GM23248 (cell line): ENCODE results near the gene SUSD2. TPM values are rescaled to one million over a fixed set of nuclear protein-coding genes. Genes with fewer than 3 reads are reported as not detected.
"Not testable (repeated sequence)": the region's sequence is repeated elsewhere in the genome, so short reads cannot be mapped to it uniquely, and the experiment has no call there.

ENCODE experiments used
- DNase-seq: peaks from one replicate; pipeline ENCODE4 v3.0.0-alpha.2; 2015
- H2AFZ ChIP-seq: fragments of 200-600 bp; sonication (generic); 2 replicates; pipeline ENCODE4 v1.6.1; 2016; ENCODE audit warnings: antibody characterized with exemption
- H3F3A ChIP-seq: fragments of 200-600 bp; sonication (generic); 2 replicates; pipeline ENCODE4 v1.6.1; 2016; ENCODE audit warnings: mild to moderate bottlenecking, antibody characterized with exemption, mixed run types; ENCODE audit not compliant: insufficient read depth
- H3K27ac ChIP-seq: fragments of 200-600 bp; sonication (generic); 2 replicates; pipeline ENCODE4 v1.5.1; 2016; ENCODE audit warnings: mild to moderate bottlenecking
- H3K27me3 ChIP-seq: fragments of 200-600 bp; sonication (generic); replicated peaks from 2 replicates; pipeline ENCODE4 v1.6.1; 2016; ENCODE audit warnings: mild to moderate bottlenecking; ENCODE audit not compliant: insufficient read depth
- H3K36me3 ChIP-seq: fragments of 200-600 bp; sonication (generic); 2 replicates; pipeline ENCODE4 v1.6.1; 2016; ENCODE audit warnings: low read depth, mild to moderate bottlenecking
- H3K4me1 ChIP-seq: fragments of 200-600 bp; sonication (generic); 2 replicates; pipeline ENCODE4 v1.6.1; 2016; ENCODE audit warnings: mild to moderate bottlenecking; ENCODE audit not compliant: insufficient read depth
- H3K4me2 ChIP-seq: fragments of 200-600 bp; sonication (generic); one replicate; pipeline ENCODE4 v1.6.1; 2016; ENCODE audit warnings: mild to moderate bottlenecking; ENCODE audit not compliant: unreplicated experiment
- H3K4me3 ChIP-seq: fragments of 200-600 bp; sonication (generic); 2 replicates; pipeline ENCODE4 v1.5.1; 2016; ENCODE audit warnings: mild to moderate bottlenecking
- H3K79me2 ChIP-seq: fragments of 200-600 bp; sonication (generic); 2 replicates; pipeline ENCODE4 v1.6.1; 2016; ENCODE audit warnings: mild to moderate bottlenecking; ENCODE audit not compliant: insufficient read depth
- H3K9ac ChIP-seq: fragments of 200-600 bp; sonication (generic); 2 replicates; pipeline ENCODE4 v1.6.1; 2016; ENCODE audit warnings: mild to moderate bottlenecking
- H3K9me2 ChIP-seq: fragments of 200-600 bp; sonication (generic); 2 replicates; pipeline ENCODE4 v1.6.1; 2016; ENCODE audit warnings: mixed run types, mild to moderate bottlenecking, moderate library complexity; ENCODE audit not compliant: insufficient read depth
- H3K9me3 ChIP-seq: fragments of 200-600 bp; sonication (generic); one replicate; pipeline ENCODE4 v1.6.1; 2017; ENCODE audit warnings: low read depth
- H4K20me1 ChIP-seq: fragments of 200-600 bp; sonication (generic); 2 replicates; pipeline ENCODE4 v1.6.0; 2016; ENCODE audit not compliant: insufficient read depth
- EZH2 ChIP-seq: fragments of 200-600 bp; sonication (generic); IDR thresholded peaks from 2 replicates; pipeline ENCODE4 v1.6.1; 2018; ENCODE audit warnings: antibody characterized with exemption, mild to moderate bottlenecking; ENCODE audit not compliant: insufficient read depth, poor library complexity, severe bottlenecking
- EZH2phosphoT487 ChIP-seq: fragments of 200-600 bp; sonication (generic); IDR thresholded peaks from 2 replicates; pipeline ENCODE4 v1.6.1; 2018; ENCODE audit warnings: antibody characterized with exemption, moderate library complexity, mild to moderate bottlenecking, low read depth; ENCODE audit not compliant: insufficient read depth
- WGBS, 2 experiments: methylation state at CpG; one replicate each; pipeline ENCODE4 v1.1.6; 2015 to 2017; ENCODE audit warnings: low lambda C conversion rate in 2 of 2, low coverage in 1 of 2; ENCODE audit errors: missing lambda C conversion rate in 2 of 2; 5-methylcytosine and 5-hydroxymethylcytosine counted together
- in situ Hi-C: fragments of 300-500 bp; cut with MboI; formaldehyde crosslinking; loops from 2 replicates; pipeline ENCODE4 v1.15.0; 2020
- polyA plus RNA-seq: library from polyadenylated mRNA; unstranded; fragments of >200 nt; fragmentation: Nextera tagmentation; extraction: Ambion mirVana; gene quantifications from 2 replicates; pipeline ENCODE4 v1.2.1, GENCODE V29; 2016
- total RNA-seq: library from RNA; depleted of rRNA; stranded (reverse); fragments of >200 nt; shearing (Covaris generic); gene quantifications from 2 replicates; pipeline ENCODE4 v1.2.3, GENCODE V29; 2014

Gene SUSD2
- total and polyA plus RNA-seq, 2 experiments from 2014 or later = 0.24 TPM; not detected in 1

GRCh38 chr22:24181996-24182899, 961 bp downstream of the SUSD2 start:
- in situ Hi-C loops = no loop called here
- Histone ChIP-seq H3K9me3 (no peaks in the 10 kb centered on the region), H3K4me2 (no peak overlapping the region), H3K27ac (no peak overlapping the region), H3K4me1 (no peaks in the 10 kb centered on the region), H3K79me2 (no peaks in the 10 kb centered on the region), H3K36me3 (no peaks in the 10 kb centered on the region), H2AFZ (no peak overlapping the region), H3K27me3 (no peaks in the 10 kb centered on the region), H3K9me2 (no peaks in the 10 kb centered on the region), H3F3A (no peaks in the 10 kb centered on the region), H4K20me1 (no peaks in the 10 kb centered on the region), H3K4me3 (no peak overlapping the region), H3K9ac (no peak overlapping the region)
- 79 to 81% methylated on average over 20 of the region's 20 CpGs for WGBS, 2 experiments
- TF ChIP-seq EZH2 = no peak
- TF ChIP-seq EZH2phosphoT487 = no peak
- DNase-seq = no peak

GRCh38 chr22:24182900-24183246, 1.6 kb downstream of the SUSD2 start:
- H3K4me3 ChIP-seq, H2AFZ ChIP-seq, H3K9me2 ChIP-seq, H3K36me3 ChIP-seq, H3K4me2 ChIP-seq, H3K27me3 ChIP-seq, H3K79me2 ChIP-seq, H3K9ac ChIP-seq, DNase-seq, H3K9me3 ChIP-seq, H4K20me1 ChIP-seq, H3F3A ChIP-seq, H3K27ac ChIP-seq, H3K4me1 ChIP-seq, in situ Hi-C loops: not testable (repeated sequence)
- WGBS, 2 experiments = 91 to 98% methylated on average over 5 to 11 of the region's 11 CpGs

GRCh38 chr22:24183321-24184031, 2.2 kb downstream of the SUSD2 start:
- no peaks in the 10 kb centered on the region for H3K9me3 ChIP-seq

GRCh38 chr22:24184057-24184798, 2.9 kb downstream of the SUSD2 start:
- no peak for DNase-seq
- H3K36me3 ChIP-seq = no peaks in the 10 kb centered on the region
- no peak overlapping the region for H3K9ac ChIP-seq
- in situ Hi-C loops = no loop called here
- H3K27ac ChIP-seq = no peak overlapping the region
- H3K79me2 ChIP-seq = no peaks in the 10 kb centered on the region
- 83 to 84% methylated on average over 15 of the region's 16 CpGs for WGBS, 2 experiments
- no peaks in the 10 kb centered on the region for H3F3A ChIP-seq
- no peak overlapping the region for H3K4me2 ChIP-seq
- no peaks in the 10 kb centered on the region for H4K20me1 ChIP-seq
- H3K27me3 ChIP-seq = no peaks in the 10 kb centered on the region
- no peaks in the 10 kb centered on the region for H3K9me2 ChIP-seq
- no peaks in the 10 kb centered on the region for H3K9me3 ChIP-seq
- H3K4me3 ChIP-seq = no peak overlapping the region
- H2AFZ ChIP-seq = no peak overlapping the region
- no peaks in the 10 kb centered on the region for H3K4me1 ChIP-seq
- TF ChIP-seq EZH2phosphoT487 = no peak
- TF ChIP-seq EZH2 = no peak

More at GRCh38 chr22:24183321-24184031, 2.2 kb downstream of the SUSD2 start:
- no peak overlapping the region for H2AFZ ChIP-seq
- H3K79me2 ChIP-seq = no peaks in the 10 kb centered on the region
- no peaks in the 10 kb centered on the region for H4K20me1 ChIP-seq
- H3K27me3 ChIP-seq = no peaks in the 10 kb centered on the region
- no peaks in the 10 kb centered on the region for H3K4me1 ChIP-seq
- no peak overlapping the region for H3K9ac ChIP-seq
- in situ Hi-C loops = no loop called here
- H3K27ac ChIP-seq = no peak overlapping the region
- H3F3A ChIP-seq = no peaks in the 10 kb centered on the region
- no peak overlapping the region for H3K4me2 ChIP-seq
- WGBS, 2 experiments = 80 to 82% methylated on average over 21 to 23 of the region's 24 CpGs
- no peak overlapping the region for H3K4me3 ChIP-seq
- no peak for DNase-seq
- H3K9me2 ChIP-seq = no peaks in the 10 kb centered on the region
- TF ChIP-seq EZH2phosphoT487 (no peak), EZH2 (no peak)
- H3K36me3 ChIP-seq = no peaks in the 10 kb centered on the region
